ENCODE results near the gene TSR1. TPM values are rescaled to one million over a fixed set of nuclear protein-coding genes. Genes with fewer than 3 reads are reported as not detected.
"Not testable (repeated sequence)": the region's sequence is repeated elsewhere in the genome, so short reads cannot be mapped to it uniquely, and the experiment has no call there.

TSR1 gene
- total and polyA plus RNA-seq, 2 experiments from 2014 or later: 21.2 to 22.0 TPM

GRCh38 chr17:2317796-2318195, 18.5 kb downstream of the TSR1 start:
- 96% methylated on average over 3 of the region's 3 CpGs for WGBS (ENCODE audit: low lambda C conversion rate, missing lambda C conversion rate)
- DNase-seq (ENCODE audit: low spot score): no peak
- TF ChIP-seq EZH2phosphoT487 (IDR thresholded peaks at IDR 0.05; ENCODE audit: low read depth, severe bottlenecking, unreplicated experiment) (no peak), EZH2 (IDR thresholded peaks at IDR 0.05; ENCODE audit: borderline replicate concordance) (no peak), CTCF (IDR thresholded peaks at IDR 0.05; ENCODE audit: poor library complexity) (no peak)

GRCh38 chr17:2316916-2317205, 19.4 kb downstream of the TSR1 start:
- not testable (repeated sequence) for H3K9me2 ChIP-seq (replicated peaks; ENCODE audit: insufficient read depth); H3K27ac ChIP-seq; H3K9me3 ChIP-seq (ENCODE audit: low read depth); H3K4me2 ChIP-seq; DNase-seq (ENCODE audit: low spot score); H3K36me3 ChIP-seq (replicated peaks; ENCODE audit: insufficient read depth, low read depth); H3K79me2 ChIP-seq; H2AFZ ChIP-seq; H3K4me3 ChIP-seq; H4K20me1 ChIP-seq (ENCODE audit: insufficient read depth, poor library complexity, severe bottlenecking); H3K4me1 ChIP-seq (ENCODE audit: insufficient read depth); H3K27me3 ChIP-seq
- WGBS (ENCODE audit: low lambda C conversion rate, missing lambda C conversion rate): 97% methylated on average over 5 of the region's 7 CpGs

More at GRCh38 chr17:2317796-2318195, 18.5 kb downstream of the TSR1 start:
- Histone ChIP-seq H2AFZ (no peak overlapping the region), H4K20me1 (ENCODE audit: insufficient read depth, poor library complexity, severe bottlenecking) (no peaks in the 10 kb centered on the region), H3K79me2 (no peaks in the 10 kb centered on the region), H3K9me3 (ENCODE audit: low read depth) (no peaks in the 10 kb centered on the region), H3K27me3 (no peaks in the 10 kb centered on the region), H3K9me2 (replicated peaks; ENCODE audit: insufficient read depth) (no peaks in the 10 kb centered on the region), H3K4me3 (no peak overlapping the region), H3K27ac (no peak overlapping the region), H3K4me2 (no peak overlapping the region), H3K36me3 (replicated peaks; ENCODE audit: insufficient read depth, low read depth) (no peaks in the 10 kb centered on the region), H3K4me1 (ENCODE audit: insufficient read depth) (no peaks in the 10 kb centered on the region)

- no peak for TF ChIP-seq CTCF (IDR thresholded peaks at IDR 0.05; ENCODE audit: poor library complexity)
- no peak for TF ChIP-seq EZH2phosphoT487 (IDR thresholded peaks at IDR 0.05; ENCODE audit: low read depth, severe bottlenecking, unreplicated experiment)
- no peak for TF ChIP-seq EZH2 (IDR thresholded peaks at IDR 0.05; ENCODE audit: borderline replicate concordance)
- no peaks in the 10 kb centered on the region for H4K20me1 ChIP-seq (ENCODE audit: insufficient read depth, poor library complexity, severe bottlenecking)
Measured at GRCh38 chr17:2312736-2313135, 23.5 kb downstream of the TSR1 start.

GRCh38 chr17:2309338-2310154, 26.7 kb downstream of the TSR1 start:
- no peak for TF ChIP-seq EZH2phosphoT487 (IDR thresholded peaks at IDR 0.05; ENCODE audit: low read depth, severe bottlenecking, unreplicated experiment)
- TF ChIP-seq EZH2 (IDR thresholded peaks at IDR 0.05; ENCODE audit: borderline replicate concordance): no peak
- no peak for TF ChIP-seq CTCF (IDR thresholded peaks at IDR 0.05; ENCODE audit: poor library complexity)
- H3K27ac ChIP-seq: peak overlapping the region; percentile 15
- no peaks in the 10 kb centered on the region for H3K4me1 ChIP-seq (ENCODE audit: insufficient read depth)
- no peaks in the 10 kb centered on the region for H4K20me1 ChIP-seq (ENCODE audit: insufficient read depth, poor library complexity, severe bottlenecking)
- DNase-seq (ENCODE audit: low spot score): peak; percentile 18
- no peak overlapping the region for H3K4me3 ChIP-seq
- H3K36me3 ChIP-seq (replicated peaks; ENCODE audit: insufficient read depth, low read depth): no peaks in the 10 kb centered on the region
- H3K4me2 ChIP-seq: no peak overlapping the region
- no peaks in the 10 kb centered on the region for H3K9me3 ChIP-seq (ENCODE audit: low read depth)
- H3K79me2 ChIP-seq: peaks cover 4% of the 10 kb centered on the region
- WGBS (ENCODE audit: low lambda C conversion rate, missing lambda C conversion rate): 63% methylated on average over 6 of the region's 6 CpGs
- H2AFZ ChIP-seq: no peak overlapping the region
- H3K9me2 ChIP-seq (replicated peaks; ENCODE audit: insufficient read depth): no peaks in the 10 kb centered on the region
- no peaks in the 10 kb centered on the region for H3K27me3 ChIP-seq

More at GRCh38 chr17:2312736-2313135, 23.5 kb downstream of the TSR1 start:
- no peaks in the 10 kb centered on the region for H3K4me1 ChIP-seq (ENCODE audit: insufficient read depth)
- H3K27me3 ChIP-seq: no peaks in the 10 kb centered on the region
- DNase-seq (ENCODE audit: low spot score): no peak
- WGBS (ENCODE audit: low lambda C conversion rate, missing lambda C conversion rate): 96% methylated on average over 5 of the region's 5 CpGs
- no peak overlapping the region for H3K4me2 ChIP-seq
- no peaks in the 10 kb centered on the region for H3K9me3 ChIP-seq (ENCODE audit: low read depth)
- no peaks in the 10 kb centered on the region for H3K36me3 ChIP-seq (replicated peaks; ENCODE audit: insufficient read depth, low read depth)
- H3K9me2 ChIP-seq (replicated peaks; ENCODE audit: insufficient read depth): no peaks in the 10 kb centered on the region
- H3K4me3 ChIP-seq: no peak overlapping the region
- H2AFZ ChIP-seq: no peak overlapping the region
- no peaks in the 10 kb centered on the region for H3K79me2 ChIP-seq
- no peak overlapping the region for H3K27ac ChIP-seq

Measured in hepatocyte (in vitro differentiated cells).